ENCODE measurements around the gene EVPL.

DNA sequence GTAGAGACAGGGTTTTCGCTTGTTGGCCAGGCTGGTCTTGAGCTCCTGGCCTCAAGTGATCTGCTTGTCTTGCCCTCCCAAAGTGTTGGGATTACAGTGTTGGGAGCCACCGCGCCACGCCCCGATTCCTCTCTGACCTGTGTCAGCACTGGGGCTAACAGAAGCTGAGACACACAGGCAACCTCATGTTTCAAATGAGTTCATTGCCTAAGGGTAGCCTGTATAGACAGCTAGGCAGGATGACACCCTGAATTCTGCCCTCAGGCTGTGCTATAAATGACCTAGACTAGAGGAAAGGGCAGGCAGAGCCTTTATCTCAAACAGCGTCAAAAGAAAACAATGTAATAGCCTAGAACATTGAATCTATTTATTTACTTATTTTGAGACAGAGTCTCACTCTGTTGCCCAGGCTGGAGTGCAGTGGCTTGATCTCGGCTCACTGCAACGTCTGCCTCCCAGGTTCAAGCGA is 28.7 kb downstream of the EVPL start:
- TF ChIP-seq, protein P1, sequence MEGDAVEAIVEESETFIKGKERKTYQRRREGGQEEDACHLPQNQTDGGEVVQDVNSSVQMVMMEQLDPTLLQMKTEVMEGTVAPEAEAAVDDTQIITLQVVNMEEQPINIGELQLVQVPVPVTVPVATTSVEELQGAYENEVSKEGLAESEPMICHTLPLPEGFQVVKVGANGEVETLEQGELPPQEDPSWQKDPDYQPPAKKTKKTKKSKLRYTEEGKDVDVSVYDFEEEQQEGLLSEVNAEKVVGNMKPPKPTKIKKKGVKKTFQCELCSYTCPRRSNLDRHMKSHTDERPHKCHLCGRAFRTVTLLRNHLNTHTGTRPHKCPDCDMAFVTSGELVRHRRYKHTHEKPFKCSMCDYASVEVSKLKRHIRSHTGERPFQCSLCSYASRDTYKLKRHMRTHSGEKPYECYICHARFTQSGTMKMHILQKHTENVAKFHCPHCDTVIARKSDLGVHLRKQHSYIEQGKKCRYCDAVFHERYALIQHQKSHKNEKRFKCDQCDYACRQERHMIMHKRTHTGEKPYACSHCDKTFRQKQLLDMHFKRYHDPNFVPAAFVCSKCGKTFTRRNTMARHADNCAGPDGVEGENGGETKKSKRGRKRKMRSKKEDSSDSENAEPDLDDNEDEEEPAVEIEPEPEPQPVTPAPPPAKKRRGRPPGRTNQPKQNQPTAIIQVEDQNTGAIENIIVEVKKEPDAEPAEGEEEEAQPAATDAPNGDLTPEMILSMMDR (IDR thresholded peaks at IDR 0.05): no peak
- peak; percentile 36 for TF ChIP-seq POLR2A (IDR thresholded peaks at IDR 0.05)

All from right lobe of liver (tissue), 4 donors.